Measurements from ENCODE around the gene COQ2. TPM values are rescaled to one million over a fixed set of nuclear protein-coding genes. Genes with fewer than 3 reads are reported as not detected.
"Not testable (repeated sequence)": the region's sequence is repeated elsewhere in the genome, so short reads cannot be mapped to it uniquely, and the experiment has no call there.

COQ2 gene
- polyA plus RNA-seq, 1 of the 3 experiments (the other 2 are of a cell fraction) = 14.8 TPM

- TF ChIP-seq TAF1 (IDR thresholded peaks at IDR 0.05; ENCODE audit: borderline replicate concordance, low read depth, low read length) (no peak), ELF1 (IDR thresholded peaks at IDR 0.05) (no peak)
Measured at GRCh38 chr4:83234902-83235644, 49.5 kb downstream of the COQ2 start (continued).

GRCh38 chr4:83234387-83234786 is 50.2 kb downstream of the COQ2 start:
- H3K4me2 ChIP-seq; H3F3A ChIP-seq (replicated peaks; ENCODE audit: insufficient read depth); POLR2A ChIA-PET; H3K27me3 ChIP-seq (ENCODE audit: insufficient read depth); H3K36me3 ChIP-seq (replicated peaks in 1 of 2; ENCODE audit: control insufficient read depth in 1 of 2, insufficient read depth in 2 of 2, low read length in 1 of 2); H3K4me3 ChIP-seq (ENCODE audit: low read depth in 2 of 2, low read length in 1 of 2); H3K79me2 ChIP-seq (ENCODE audit: insufficient read depth); H3K9ac ChIP-seq; H3K9me3 ChIP-seq; H3K27ac ChIP-seq (ENCODE audit: low read depth in 2 of 2, low read length in 1 of 2); H4K20me1 ChIP-seq (ENCODE audit: insufficient read depth); H3K9me2 ChIP-seq; DNase-seq; H3K4me1 ChIP-seq (ENCODE audit: control insufficient read depth in 1 of 2, insufficient read depth in 2 of 2, low read depth in 1 of 2, low read length in 1 of 2); H2AFZ ChIP-seq (ENCODE audit: low read depth): not testable (repeated sequence)
- whole genome bisulfite sequencing (ENCODE audit: low lambda C conversion rate) = 79% methylated on average over 3 of the region's 3 CpGs
- CTCF ChIA-PET = interaction anchor here (0.7 kb wide), 1 partner anchor 1318 kb away, joined by 4 read pairs; no protein-coding TSS in a partner anchor

GRCh38 chr4:83232082-83232481 is 52.5 kb downstream of the COQ2 start:
- Histone ChIP-seq H2AFZ (ENCODE audit: low read depth) (no peak overlapping the region), H3K4me1 (ENCODE audit: control insufficient read depth in 1 of 2, insufficient read depth in 2 of 2, low read depth in 1 of 2, low read length in 1 of 2) (no peaks in the 10 kb centered on the region), H3K9me2 (no peaks in the 10 kb centered on the region), H3K9ac (no peak overlapping the region), H3K9me3 (no peaks in the 10 kb centered on the region), H3K4me2 (no peak overlapping the region), H4K20me1 (ENCODE audit: insufficient read depth) (no peaks in the 10 kb centered on the region), H3K27ac (ENCODE audit: low read depth in 2 of 2, low read length in 1 of 2) (no peak overlapping the region), H3F3A (replicated peaks; ENCODE audit: insufficient read depth) (no peaks in the 10 kb centered on the region), H3K27me3 (ENCODE audit: insufficient read depth) (no peaks in the 10 kb centered on the region), H3K79me2 (ENCODE audit: insufficient read depth) (no peaks in the 10 kb centered on the region), H3K36me3 (replicated peaks in 1 of 2; ENCODE audit: control insufficient read depth in 1 of 2, insufficient read depth in 2 of 2, low read length in 1 of 2) (no peaks in the 10 kb centered on the region), H3K4me3 (ENCODE audit: low read depth in 2 of 2, low read length in 1 of 2) (no peak overlapping the region)
- ChIA-PET CTCF (no interaction called here), POLR2A (no interaction called here)
- DNase-seq = no peak
- no peak for TF ChIP-seq EZH2phosphoT487 (IDR thresholded peaks at IDR 0.05; ENCODE audit: borderline replicate concordance, low read depth)
- no peak for TF ChIP-seq CHD2 (IDR thresholded peaks at IDR 0.05; ENCODE audit: low read length, partially characterized antibody)
- no peak for TF ChIP-seq SIN3A (IDR thresholded peaks at IDR 0.05; ENCODE audit: borderline replicate concordance, low read depth, low read length)
- no peak for TF ChIP-seq GATA2 (CRISPR knock-in tag; IDR thresholded peaks at IDR 0.05)
- TF ChIP-seq YY1 (IDR thresholded peaks at IDR 0.05; ENCODE audit: low read depth) = no peak
- TF ChIP-seq JUND (IDR thresholded peaks at IDR 0.05) = no peak
- TF ChIP-seq MXI1 (IDR thresholded peaks at IDR 0.05; ENCODE audit: low read depth, low read length) = no peak
- TF ChIP-seq PBX3 (IDR thresholded peaks at IDR 0.05) = no peak
- WGBS (ENCODE audit: low lambda C conversion rate) = 5% methylated on average over 1 of the region's 1 CpG

Measured in SK-N-SH (cell line).